Measurements from ENCODE around the gene GDI2. TPM values are rescaled to one million over a fixed set of nuclear protein-coding genes. Genes with fewer than 3 reads are reported as not detected.
A peak's percentile ranks its signal among the peaks of the same experiment; 100 is the strongest.
"Not testable (repeated sequence)": the region's sequence is repeated elsewhere in the genome, so short reads cannot be mapped to it uniquely, and the experiment has no call there.

GDI2 gene
- total RNA-seq, 1 experiment from 2014 or later = 615 TPM

- in situ Hi-C loops (cut with HindIII; ENCODE audit: low sequenced_read_pairs) = no loop called here
- DNase-seq (ENCODE audit: low spot score) = no peak
Observed at GRCh38 chr10:5805260-5805659, 8.0 kb downstream of the GDI2 start.

- in situ Hi-C loops (cut with HindIII; ENCODE audit: low sequenced_read_pairs) = no loop called here
- DNase-seq (ENCODE audit: low spot score) = no peak
Observed at GRCh38 chr10:5804386-5804785, 8.8 kb downstream of the GDI2 start.

DNA sequence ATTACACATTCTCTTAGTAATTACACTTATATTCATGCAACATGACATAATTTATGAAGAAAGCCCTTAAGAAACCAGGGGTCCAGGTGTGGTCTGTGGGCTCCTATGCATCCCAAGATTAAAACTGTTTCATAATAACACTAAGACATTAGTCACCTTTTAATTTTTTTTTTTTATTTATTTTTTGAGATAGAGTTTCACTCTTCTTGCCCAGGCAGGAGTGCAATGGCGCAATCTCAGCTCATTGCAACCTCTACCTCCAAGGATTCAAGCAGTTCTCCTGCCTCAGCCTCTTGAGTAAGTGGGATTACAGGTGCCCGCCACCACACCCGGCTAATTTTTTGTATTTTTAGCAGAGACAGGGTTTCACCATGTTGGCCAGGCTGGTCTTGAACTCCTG lies 12.5 kb downstream of the GDI2 start:
- in situ Hi-C loops (cut with HindIII; ENCODE audit: low sequenced_read_pairs) = no loop called here
- no peak for DNase-seq (ENCODE audit: low spot score)

DNA sequence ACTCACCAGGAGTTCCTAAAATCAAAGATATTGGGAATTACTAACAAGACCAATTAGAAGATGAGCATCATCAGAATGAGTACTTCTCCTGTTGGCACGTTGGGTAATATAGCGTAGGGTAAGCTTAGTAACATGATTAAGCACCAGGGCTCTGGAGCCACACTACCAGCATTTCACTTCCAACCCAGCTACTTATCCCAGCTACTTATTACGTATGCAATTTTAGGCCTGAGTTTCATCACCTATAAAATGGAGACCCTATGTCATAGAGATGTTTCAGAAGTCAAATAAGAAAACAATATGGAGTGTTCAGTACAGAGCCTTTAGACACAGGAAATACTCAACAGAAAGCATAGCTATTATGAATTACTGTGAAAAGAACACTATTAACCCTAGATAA lies 19.0 kb downstream of the GDI2 start:
- no peak for DNase-seq (ENCODE audit: low spot score)
- in situ Hi-C loops (cut with HindIII; ENCODE audit: low sequenced_read_pairs) = no loop called here

DNA sequence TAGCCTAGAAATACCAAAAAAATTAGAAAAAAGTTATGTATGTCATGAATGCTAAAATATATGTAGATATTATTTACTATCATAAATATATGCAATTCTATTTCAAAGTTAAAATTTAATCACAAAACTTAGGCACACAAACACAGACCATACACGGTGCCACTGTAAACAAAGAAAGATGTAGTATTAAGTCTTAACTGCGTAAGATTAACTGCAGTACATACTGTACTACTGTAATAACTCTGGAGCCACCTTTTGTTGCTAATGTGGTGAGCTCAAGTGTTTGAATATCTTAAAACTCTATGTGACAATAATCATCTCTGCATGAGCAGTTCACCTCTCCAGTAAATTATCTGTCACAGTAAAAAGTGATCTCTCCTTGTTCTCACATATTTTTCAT lies 23.6 kb downstream of the GDI2 start:
- no peak for DNase-seq (ENCODE audit: low spot score)
- in situ Hi-C loops (cut with HindIII; ENCODE audit: low sequenced_read_pairs) = no loop called here

GRCh38 chr10:5788969-5789368 lies 24.3 kb downstream of the GDI2 start:
- in situ Hi-C loops (cut with HindIII; ENCODE audit: low sequenced_read_pairs) = no loop called here

GRCh38 chr10:5783300-5783699 lies 29.9 kb downstream of the GDI2 start:
- in situ Hi-C loops (cut with HindIII; ENCODE audit: low sequenced_read_pairs) = no loop called here
- DNase-seq (ENCODE audit: low spot score) = no peak

More at GRCh38 chr10:5788969-5789368, 24.3 kb downstream of the GDI2 start:
- DNase-seq (ENCODE audit: low spot score) = no peak

- no peak for DNase-seq (ENCODE audit: low spot score)
- in situ Hi-C loops (cut with HindIII; ENCODE audit: low sequenced_read_pairs) = no loop called here
Observed at GRCh38 chr10:5782174-5782573, 31.1 kb downstream of the GDI2 start.

DNA sequence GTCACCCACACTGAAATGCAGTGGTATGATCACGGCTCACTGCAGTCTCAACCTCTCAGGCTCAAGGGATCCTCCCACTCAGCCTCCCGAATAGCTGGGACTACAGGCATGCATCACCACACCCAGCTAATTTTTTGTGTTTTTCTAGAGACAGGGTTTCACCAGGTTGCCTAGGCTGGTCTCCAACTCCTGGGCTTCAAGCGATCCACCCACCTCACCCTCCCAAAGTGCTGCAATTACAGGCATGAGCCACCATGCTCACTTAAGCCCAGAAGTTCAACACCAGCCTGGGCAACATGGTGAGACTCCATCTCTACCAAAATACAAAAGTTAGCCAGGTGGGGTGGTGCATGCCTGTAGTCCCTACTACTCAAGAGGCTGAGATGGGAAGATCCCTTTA lies 33.5 kb downstream of the GDI2 start:
- no peak for DNase-seq (ENCODE audit: low spot score)
- in situ Hi-C loops (cut with HindIII; ENCODE audit: low sequenced_read_pairs) = no loop called here

- DNase-seq (ENCODE audit: low spot score); in situ Hi-C loops (cut with HindIII; ENCODE audit: low sequenced_read_pairs): not testable (repeated sequence)
Observed at GRCh38 chr10:5777758-5778157, 35.5 kb downstream of the GDI2 start.

DNA sequence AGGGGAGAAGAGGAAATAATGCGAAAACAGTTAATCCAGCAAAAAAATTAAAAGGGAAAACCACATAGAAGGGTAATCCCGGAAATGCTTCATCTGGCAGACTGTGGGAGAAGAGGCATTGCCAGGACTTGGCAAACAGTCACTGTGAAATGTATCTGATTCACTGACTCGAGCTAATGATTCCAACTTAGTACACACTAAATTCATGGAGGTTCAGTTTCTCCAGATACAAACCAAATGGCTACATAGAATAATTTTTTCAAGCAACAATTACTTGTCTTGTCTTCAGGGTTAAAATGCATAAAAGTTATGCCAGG lies 36.4 kb downstream of the GDI2 start:
- peak; percentile 73 for DNase-seq (ENCODE audit: low spot score)
- in situ Hi-C loops (cut with HindIII; ENCODE audit: low sequenced_read_pairs) = no loop called here

DNA sequence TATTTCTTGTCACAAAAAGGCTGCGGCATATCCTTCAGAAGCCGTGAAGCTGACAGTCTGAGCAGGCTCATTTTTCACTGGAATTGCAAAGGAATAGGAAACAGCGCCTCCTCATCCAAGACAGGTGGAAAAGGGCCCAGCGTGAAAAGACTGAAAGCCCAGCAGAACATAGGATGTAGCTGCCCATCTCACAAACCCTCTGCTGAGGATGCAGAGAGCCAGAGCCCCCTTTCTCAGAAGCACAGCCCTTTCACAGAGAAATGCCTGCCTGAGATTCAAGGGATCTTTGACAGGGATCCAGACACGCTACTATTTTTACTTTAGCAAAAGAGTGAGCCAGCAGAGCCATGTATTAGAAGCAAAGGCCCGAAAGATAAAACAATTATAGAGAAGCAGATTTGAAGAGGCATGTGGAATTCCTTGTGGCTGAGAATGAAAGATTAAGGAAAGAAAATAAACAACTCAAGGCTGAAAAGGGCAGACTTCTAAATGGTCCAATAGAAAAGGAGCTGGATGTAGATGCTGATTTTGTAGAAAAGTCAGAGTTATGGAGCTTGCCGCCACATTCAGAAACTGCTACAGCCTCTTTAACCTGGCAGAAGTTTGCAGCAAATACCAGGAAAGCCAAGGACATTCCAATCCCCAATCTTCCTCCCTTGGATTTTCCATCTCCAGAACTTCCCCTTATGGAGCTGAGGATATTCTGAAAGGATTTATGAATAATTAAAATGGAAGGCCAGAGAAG lies 36.9 kb downstream of the GDI2 start:
- peak; percentile 78 for DNase-seq (ENCODE audit: low spot score)
- in situ Hi-C loops (cut with HindIII; ENCODE audit: low sequenced_read_pairs) = no loop called here

DNA sequence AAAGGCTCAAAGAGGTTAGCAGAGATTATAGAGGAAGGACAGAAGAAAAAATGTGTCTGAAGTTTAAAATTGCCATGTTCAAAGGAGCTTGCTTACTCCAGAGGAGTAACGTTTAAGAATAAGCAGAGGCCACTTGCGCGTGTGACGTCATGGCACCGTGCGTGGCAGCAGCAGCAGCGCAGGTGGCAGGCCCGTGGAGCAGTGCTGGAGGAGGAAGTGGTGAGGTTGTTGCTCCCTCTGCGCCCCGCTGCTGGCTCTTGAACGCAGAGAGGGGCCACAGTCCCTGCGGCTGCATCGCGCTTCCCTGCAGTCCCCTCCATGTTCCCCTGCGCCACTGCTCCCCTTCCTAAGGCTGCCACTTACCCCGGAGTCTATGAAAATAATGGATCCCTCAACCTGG lies 37.5 kb downstream of the GDI2 start:
- in situ Hi-C loops (cut with HindIII; ENCODE audit: low sequenced_read_pairs) = no loop called here
- no peak for DNase-seq (ENCODE audit: low spot score)

- peak; percentile 54 for DNase-seq (ENCODE audit: low spot score)
- in situ Hi-C loops (cut with HindIII; ENCODE audit: low sequenced_read_pairs) = no loop called here
Observed at GRCh38 chr10:5774987-5775620, 38.1 kb downstream of the GDI2 start.

GRCh38 chr10:5766189-5766588 lies 47.0 kb downstream of the GDI2 start:
- in situ Hi-C loops (cut with HindIII; ENCODE audit: low sequenced_read_pairs) = no loop called here
- DNase-seq (ENCODE audit: low spot score) = no peak

GRCh38 chr10:5765617-5766016 lies 47.6 kb downstream of the GDI2 start:
- in situ Hi-C loops (cut with HindIII; ENCODE audit: low sequenced_read_pairs) = no loop called here

GRCh38 chr10:5764422-5765297 lies 48.6 kb downstream of the GDI2 start:
- no peak for DNase-seq (ENCODE audit: low spot score)
- in situ Hi-C loops (cut with HindIII; ENCODE audit: low sequenced_read_pairs) = no loop called here

More at GRCh38 chr10:5765617-5766016, 47.6 kb downstream of the GDI2 start:
- DNase-seq (ENCODE audit: low spot score) = no peak

- no peak for DNase-seq (ENCODE audit: low spot score)
- in situ Hi-C loops (cut with HindIII; ENCODE audit: low sequenced_read_pairs) = no loop called here
Observed at GRCh38 chr10:5762531-5762930, 50.7 kb downstream of the GDI2 start.

GRCh38 chr10:5761220-5761619 lies 52.0 kb downstream of the GDI2 start:
- no peak for DNase-seq (ENCODE audit: low spot score)
- in situ Hi-C loops (cut with HindIII; ENCODE audit: low sequenced_read_pairs) = no loop called here

DNA sequence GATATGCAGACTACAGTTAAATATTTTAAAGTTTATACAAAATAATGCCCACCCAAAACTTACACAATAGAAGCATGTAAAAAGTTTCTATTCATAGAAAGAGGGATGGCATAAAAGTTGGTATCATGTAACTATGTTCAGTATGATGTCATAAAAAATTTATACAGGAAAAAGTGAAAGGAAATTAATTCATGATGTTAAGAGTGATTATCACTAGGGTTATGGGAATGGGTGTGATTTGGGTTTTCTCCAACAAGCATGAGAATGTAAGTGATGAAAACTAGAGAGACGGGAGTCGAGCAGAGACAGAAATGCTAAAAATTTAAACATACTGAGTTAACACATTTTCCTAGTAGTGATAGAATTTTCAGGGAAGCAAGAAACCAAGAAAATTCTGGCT lies 52.7 kb downstream of the GDI2 start:
- no peak for DNase-seq (ENCODE audit: low spot score)
- in situ Hi-C loops (cut with HindIII; ENCODE audit: low sequenced_read_pairs) = no loop called here
